NB4 (cell line): Measurements from ENCODE around the gene ARL13B.

Experiments used
- CTCF ChIP-seq: IDR thresholded peaks from one replicate; pipeline ENCODE4 v1.5.1; 2012; ENCODE audit warnings: low read depth, low read length
- MAX ChIP-seq: IDR thresholded peaks from 2 replicates; pipeline ENCODE4 v1.6.1; 2011; ENCODE audit warnings: low read depth, low read length
- POLR2A ChIP-seq: IDR thresholded peaks from 2 replicates; pipeline ENCODE4 v1.6.1; 2011; ENCODE audit warnings: mild to moderate bottlenecking; ENCODE audit not compliant: insufficient read length; ENCODE audit errors: extremely low read depth

GRCh38 chr3:94092086-94092485 lies 112.1 kb downstream of the ARL13B start:
- TF ChIP-seq CTCF (no peak), POLR2A (no peak), MAX (no peak)
